ENCODE data around the gene GDPD5.
A peak's percentile ranks its signal among the peaks of the same experiment; 100 is the strongest.

The GDPD5 gene

DNA sequence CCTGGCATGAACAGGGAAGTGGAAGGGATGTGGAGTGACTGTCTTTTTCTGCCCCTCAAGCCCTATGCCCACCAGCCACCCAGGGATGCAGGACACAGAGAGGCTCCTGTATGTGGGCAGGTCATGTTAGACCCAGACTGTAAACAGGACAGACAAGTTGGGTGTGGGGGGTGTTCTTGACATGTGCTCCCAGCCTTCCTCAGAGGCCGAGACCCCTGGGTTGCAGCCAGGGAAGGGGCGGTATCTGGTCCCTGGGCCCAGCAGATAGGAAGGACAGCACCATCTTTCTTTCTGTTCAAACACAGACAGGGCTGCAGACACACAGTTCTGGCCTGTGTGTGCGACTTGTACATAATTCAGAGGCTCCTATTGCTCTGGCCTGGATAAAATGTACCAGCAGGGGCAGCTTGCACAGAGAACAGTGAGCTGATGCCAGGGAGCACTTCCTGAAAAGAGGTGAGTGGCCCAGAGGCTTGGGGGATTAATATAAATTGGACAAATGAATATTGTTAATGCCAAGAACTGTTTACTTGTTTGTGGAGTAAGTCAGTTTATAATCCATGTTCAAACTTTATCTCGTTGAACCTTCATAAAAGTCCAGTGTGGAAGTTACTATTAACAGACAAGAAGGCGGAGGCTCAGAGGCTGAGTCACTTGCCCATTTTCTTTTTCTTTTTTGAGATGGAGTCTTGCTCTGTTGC, 16.6 kb downstream of the GDPD5 start:
- Histone ChIP-seq H3K36me3 (ENCODE audit: control insufficient read depth in 2 of 2, insufficient read depth in 2 of 2, low read length in 2 of 2) (no peaks in the 10 kb centered on the region), H3K9me3 (ENCODE audit: control insufficient read depth in 2 of 2, low read length in 2 of 2) (no peaks in the 10 kb centered on the region), H3K4me1 (ENCODE audit: control insufficient read depth, insufficient read depth, low read length) (peaks cover 5% of the 10 kb centered on the region), H3K27me3 (ENCODE audit: control insufficient read depth in 1 of 2, insufficient read depth in 2 of 2, low read length in 2 of 2) (no peaks in the 10 kb centered on the region), H3K4me3 (ENCODE audit: low read length in 2 of 2) (no peak overlapping the region), H3K9ac (ENCODE audit: low read length in 2 of 2) (no peak overlapping the region), H3K27ac (ENCODE audit: low read length) (no peak overlapping the region)

DNA sequence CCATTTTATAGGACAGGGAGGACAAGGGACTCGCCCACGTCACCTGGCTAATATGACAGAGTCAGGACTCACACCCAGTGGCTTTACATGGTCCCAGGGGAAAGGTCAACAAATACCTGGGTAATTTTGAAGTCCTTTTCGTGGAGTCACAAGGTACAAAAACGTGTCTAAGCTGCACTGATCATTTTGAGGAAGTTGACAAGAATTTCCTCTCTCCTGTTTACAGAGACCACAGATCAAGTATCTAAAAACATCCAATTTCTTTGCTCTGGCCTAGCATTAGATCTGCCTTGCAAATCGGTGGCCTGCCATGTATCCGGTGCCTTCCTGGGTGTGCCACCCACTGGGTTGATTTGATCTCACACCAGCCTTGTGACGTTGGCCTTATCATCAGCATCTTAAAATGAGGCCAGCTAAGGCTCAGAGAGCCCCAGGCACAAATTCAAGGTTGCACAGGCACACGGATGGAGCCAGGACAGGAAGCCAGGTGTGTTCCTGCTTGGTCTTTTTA, 17.6 kb downstream of the GDPD5 start:
- no peak overlapping the region for H3K27ac ChIP-seq (ENCODE audit: low read length)
- H3K4me3 ChIP-seq (ENCODE audit: low read length in 2 of 2) = no peak overlapping the region
- H3K36me3 ChIP-seq (ENCODE audit: control insufficient read depth in 2 of 2, insufficient read depth in 2 of 2, low read length in 2 of 2) = no peaks in the 10 kb centered on the region
- no peak overlapping the region for H3K9ac ChIP-seq (ENCODE audit: low read length in 2 of 2)
- H3K4me1 ChIP-seq (ENCODE audit: control insufficient read depth, insufficient read depth, low read length) = peaks cover 5% of the 10 kb centered on the region
- no peaks in the 10 kb centered on the region for H3K27me3 ChIP-seq (ENCODE audit: control insufficient read depth in 1 of 2, insufficient read depth in 2 of 2, low read length in 2 of 2)
- H3K9me3 ChIP-seq (ENCODE audit: control insufficient read depth in 2 of 2, low read length in 2 of 2) = no peaks in the 10 kb centered on the region

DNA sequence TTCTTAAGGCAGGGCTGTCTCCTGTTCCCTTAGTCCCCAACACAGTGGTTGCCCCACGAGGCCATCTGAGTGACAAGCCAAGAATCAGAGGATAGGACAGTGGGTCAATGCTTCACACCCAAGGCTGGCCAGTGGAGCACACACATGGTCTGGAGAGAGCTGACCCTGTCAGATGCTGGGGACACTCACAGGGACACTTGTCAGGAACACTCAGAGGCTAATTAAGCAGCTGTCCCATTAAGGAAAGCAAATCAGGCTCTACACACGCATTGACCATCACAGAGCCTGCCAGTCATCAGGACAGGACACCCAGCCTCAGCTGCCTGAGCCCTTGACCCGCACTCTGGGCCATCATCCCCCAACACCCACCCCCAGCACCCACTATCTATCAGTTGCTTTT, 18.2 kb downstream of the GDPD5 start:
- H3K27me3 ChIP-seq (ENCODE audit: control insufficient read depth in 1 of 2, insufficient read depth in 2 of 2, low read length in 2 of 2) = no peaks in the 10 kb centered on the region
- H3K9ac ChIP-seq (ENCODE audit: low read length in 2 of 2) = no peak overlapping the region
- H3K9me3 ChIP-seq (ENCODE audit: control insufficient read depth in 2 of 2, low read length in 2 of 2) = no peaks in the 10 kb centered on the region
- peaks cover 5% of the 10 kb centered on the region for H3K4me1 ChIP-seq (ENCODE audit: control insufficient read depth, insufficient read depth, low read length)
- H3K4me3 ChIP-seq (ENCODE audit: low read length in 2 of 2) = no peak overlapping the region
- H3K27ac ChIP-seq (ENCODE audit: low read length) = no peak overlapping the region
- no peaks in the 10 kb centered on the region for H3K36me3 ChIP-seq (ENCODE audit: control insufficient read depth in 2 of 2, insufficient read depth in 2 of 2, low read length in 2 of 2)

DNA sequence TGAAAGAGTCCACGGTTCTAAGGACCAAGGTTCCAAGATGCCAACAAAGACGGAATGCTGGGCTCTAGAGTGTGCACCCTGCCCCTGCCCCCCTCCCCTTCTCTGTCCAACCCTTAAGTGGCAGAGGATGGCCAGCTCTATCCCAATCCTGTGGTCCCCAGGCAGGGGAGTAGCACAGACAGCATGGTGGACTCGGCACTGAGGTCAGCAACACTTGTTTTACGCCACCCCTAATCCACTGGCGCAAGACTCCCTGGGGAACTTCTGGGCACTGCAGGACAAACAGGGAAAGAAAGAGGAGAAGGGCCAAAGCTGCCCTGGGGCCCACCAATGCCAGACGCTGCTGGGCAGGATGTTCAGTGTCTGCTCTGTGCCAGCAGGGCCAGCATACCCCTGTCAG, 18.9 kb downstream of the GDPD5 start:
- H3K4me1 ChIP-seq (ENCODE audit: control insufficient read depth, insufficient read depth, low read length) = peaks cover 5% of the 10 kb centered on the region
- H3K27ac ChIP-seq (ENCODE audit: low read length) = no peak overlapping the region
- no peak overlapping the region for H3K9ac ChIP-seq (ENCODE audit: low read length in 2 of 2)
- H3K27me3 ChIP-seq (ENCODE audit: control insufficient read depth in 1 of 2, insufficient read depth in 2 of 2, low read length in 2 of 2) = no peaks in the 10 kb centered on the region
- H3K9me3 ChIP-seq (ENCODE audit: control insufficient read depth in 2 of 2, low read length in 2 of 2) = no peaks in the 10 kb centered on the region
- no peak overlapping the region for H3K4me3 ChIP-seq (ENCODE audit: low read length in 2 of 2)
- H3K36me3 ChIP-seq (ENCODE audit: control insufficient read depth in 2 of 2, insufficient read depth in 2 of 2, low read length in 2 of 2) = no peaks in the 10 kb centered on the region

DNA sequence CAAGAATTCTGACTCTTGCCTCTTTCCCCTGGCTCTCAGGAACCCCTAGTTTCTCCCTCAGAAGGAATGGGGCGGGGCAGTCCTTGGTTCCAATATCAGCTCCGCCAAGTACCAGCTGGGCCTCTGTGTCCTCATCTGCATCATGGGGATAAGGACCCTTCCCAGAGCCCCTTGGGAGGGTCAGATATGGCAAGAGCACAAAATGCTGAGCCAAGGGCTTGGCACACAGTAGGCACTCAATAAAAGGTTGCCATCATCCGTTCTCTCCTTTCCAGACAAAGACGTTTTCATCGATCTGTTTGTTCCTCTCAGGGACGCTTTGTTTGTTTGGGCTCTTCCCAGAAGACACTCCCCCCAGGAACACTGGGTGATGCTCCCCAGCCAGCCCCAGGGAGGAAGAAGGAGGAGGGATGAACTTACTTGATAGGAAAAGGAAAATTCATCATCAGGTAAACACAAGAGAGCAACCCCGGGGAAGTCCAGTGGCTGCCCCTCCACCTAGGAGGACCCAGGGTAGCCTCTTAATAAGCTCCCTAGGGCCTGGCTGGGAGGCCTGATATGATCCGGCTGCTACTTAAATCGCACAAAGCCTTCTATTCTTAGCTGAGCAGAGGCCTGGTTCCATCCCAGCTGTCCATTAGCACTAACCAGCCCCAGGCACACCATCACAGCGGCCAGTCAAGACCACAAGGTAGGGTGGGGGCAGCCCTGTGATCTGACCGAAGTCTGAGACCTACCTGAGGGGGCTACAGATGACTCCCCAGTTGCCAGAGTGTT, 19.6 kb downstream of the GDPD5 start:
- H3K27me3 ChIP-seq (ENCODE audit: control insufficient read depth in 1 of 2, insufficient read depth in 2 of 2, low read length in 2 of 2) = no peaks in the 10 kb centered on the region
- peak overlapping the region in 1 of 2 donors; percentile 8 for H3K4me3 ChIP-seq (ENCODE audit: low read length in 2 of 2)
- no peaks in the 10 kb centered on the region for H3K36me3 ChIP-seq (ENCODE audit: control insufficient read depth in 2 of 2, insufficient read depth in 2 of 2, low read length in 2 of 2)
- H3K9me3 ChIP-seq (ENCODE audit: control insufficient read depth in 2 of 2, low read length in 2 of 2) = no peaks in the 10 kb centered on the region
- H3K27ac ChIP-seq (ENCODE audit: low read length) = no peak overlapping the region
- H3K9ac ChIP-seq (ENCODE audit: low read length in 2 of 2) = no peak overlapping the region
- peaks cover 2% of the 10 kb centered on the region for H3K4me1 ChIP-seq (ENCODE audit: control insufficient read depth, insufficient read depth, low read length)

DNA sequence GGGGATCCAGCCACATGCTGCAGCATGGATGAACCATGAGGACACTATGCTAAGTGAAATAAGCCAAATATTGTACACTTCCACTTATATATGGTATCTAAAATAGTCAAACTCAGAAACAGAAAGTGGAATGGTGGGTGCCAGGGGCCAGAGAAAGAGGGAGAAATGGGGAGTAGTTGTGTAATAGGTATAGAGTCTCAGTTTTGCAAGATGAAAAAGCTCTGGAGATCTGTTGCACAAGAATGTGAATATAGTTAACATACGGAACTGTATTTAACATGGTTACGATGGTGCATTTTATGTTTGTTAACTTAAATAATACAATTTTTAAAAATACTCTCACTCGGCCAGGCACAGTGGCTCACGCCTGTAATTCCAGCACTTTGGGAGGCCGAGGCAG, 21.2 kb downstream of the GDPD5 start:
- Histone ChIP-seq H3K4me3 (ENCODE audit: low read length in 2 of 2) (no peak overlapping the region), H3K9me3 (ENCODE audit: control insufficient read depth in 2 of 2, low read length in 2 of 2) (no peaks in the 10 kb centered on the region), H3K27ac (ENCODE audit: low read length) (no peak overlapping the region), H3K36me3 (ENCODE audit: control insufficient read depth in 2 of 2, insufficient read depth in 2 of 2, low read length in 2 of 2) (no peaks in the 10 kb centered on the region), H3K4me1 (ENCODE audit: control insufficient read depth, insufficient read depth, low read length) (peaks cover 7% of the 10 kb centered on the region), H3K27me3 (ENCODE audit: control insufficient read depth in 1 of 2, insufficient read depth in 2 of 2, low read length in 2 of 2) (no peaks in the 10 kb centered on the region), H3K9ac (ENCODE audit: low read length in 2 of 2) (no peak overlapping the region)

DNA sequence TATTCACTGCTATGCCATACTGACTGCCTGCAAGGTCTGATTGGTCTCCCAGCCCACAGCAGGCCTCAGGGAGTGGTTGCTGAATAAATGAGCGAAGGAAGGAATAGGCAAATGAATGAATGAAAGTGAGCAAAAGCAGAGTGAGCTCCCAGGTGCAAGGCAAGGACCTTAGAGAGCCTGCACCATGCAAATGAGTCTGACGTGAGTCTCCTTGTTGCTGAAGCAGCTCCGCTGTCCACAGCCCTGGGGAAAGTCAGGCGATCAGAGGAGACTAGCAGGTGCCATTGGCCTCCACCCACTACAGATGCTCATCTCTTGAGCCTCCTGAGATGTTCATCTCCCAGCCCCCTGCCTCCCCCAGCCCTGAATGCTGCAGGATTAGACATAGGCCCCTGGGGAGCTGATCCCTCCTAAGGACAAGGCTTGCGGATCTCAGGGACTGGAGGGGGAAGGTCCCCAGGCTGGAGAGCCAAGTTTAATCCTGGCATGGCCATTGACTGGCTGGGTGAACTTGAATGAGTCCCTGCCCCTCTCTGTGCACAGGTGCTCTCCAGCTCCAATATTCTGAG, 22.1 kb downstream of the GDPD5 start:
- no peak overlapping the region for H3K4me3 ChIP-seq (ENCODE audit: low read length in 2 of 2)
- H3K9ac ChIP-seq (ENCODE audit: low read length in 2 of 2) = no peak overlapping the region
- no peaks in the 10 kb centered on the region for H3K9me3 ChIP-seq (ENCODE audit: control insufficient read depth in 2 of 2, low read length in 2 of 2)
- no peaks in the 10 kb centered on the region for H3K27me3 ChIP-seq (ENCODE audit: control insufficient read depth in 1 of 2, insufficient read depth in 2 of 2, low read length in 2 of 2)
- H3K4me1 ChIP-seq (ENCODE audit: control insufficient read depth, insufficient read depth, low read length) = peaks cover 10% of the 10 kb centered on the region
- H3K36me3 ChIP-seq (ENCODE audit: control insufficient read depth in 2 of 2, insufficient read depth in 2 of 2, low read length in 2 of 2) = no peaks in the 10 kb centered on the region
- H3K27ac ChIP-seq (ENCODE audit: low read length) = no peak overlapping the region

DNA sequence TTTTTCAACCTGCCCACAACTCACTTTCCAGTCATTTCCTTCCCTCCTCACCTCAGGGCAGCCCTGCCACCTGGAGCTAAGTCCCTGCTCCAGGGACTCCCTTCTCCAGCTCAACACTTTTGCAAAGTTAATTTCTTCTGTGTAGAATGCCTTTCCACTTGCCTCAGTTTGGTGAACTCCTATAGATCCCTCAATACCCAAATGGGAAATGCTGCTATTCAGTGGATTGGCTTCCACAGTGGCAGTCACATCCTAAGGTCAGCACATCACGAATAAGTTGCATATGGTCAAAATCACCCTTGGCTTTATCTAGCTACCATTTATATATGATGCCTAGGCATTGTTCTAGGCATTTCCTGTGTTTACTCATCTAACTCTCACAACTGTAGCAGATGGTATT, 23.6 kb downstream of the GDPD5 start:
- H3K4me3 ChIP-seq (ENCODE audit: low read length in 2 of 2) = no peak overlapping the region
- no peaks in the 10 kb centered on the region for H3K9me3 ChIP-seq (ENCODE audit: control insufficient read depth in 2 of 2, low read length in 2 of 2)
- no peak overlapping the region for H3K9ac ChIP-seq (ENCODE audit: low read length in 2 of 2)
- no peaks in the 10 kb centered on the region for H3K27me3 ChIP-seq (ENCODE audit: control insufficient read depth in 1 of 2, insufficient read depth in 2 of 2, low read length in 2 of 2)
- H3K4me1 ChIP-seq (ENCODE audit: control insufficient read depth, insufficient read depth, low read length) = peaks cover 10% of the 10 kb centered on the region
- no peak overlapping the region for H3K27ac ChIP-seq (ENCODE audit: low read length)
- no peaks in the 10 kb centered on the region for H3K36me3 ChIP-seq (ENCODE audit: control insufficient read depth in 2 of 2, insufficient read depth in 2 of 2, low read length in 2 of 2)

DNA sequence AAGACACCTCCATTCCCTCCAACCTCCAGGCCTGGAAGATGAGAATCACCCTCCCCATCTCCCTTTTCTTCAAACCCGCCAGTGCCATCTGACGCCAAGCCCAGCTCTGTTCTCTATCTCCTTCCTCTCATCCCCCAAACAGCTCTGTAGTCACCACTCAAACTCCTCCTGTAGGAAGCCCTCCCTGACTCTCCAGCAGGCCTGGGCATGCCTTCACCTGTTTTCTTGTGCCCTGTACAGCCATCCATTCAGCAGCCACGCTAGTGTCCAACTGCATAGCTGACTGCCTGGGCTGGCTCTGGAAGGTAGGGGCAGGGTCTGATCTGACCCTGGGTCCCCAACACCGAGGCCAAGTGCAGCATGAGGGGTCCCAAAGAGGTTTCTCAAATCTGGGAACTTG, 25.0 kb downstream of the GDPD5 start:
- Histone ChIP-seq H3K36me3 (ENCODE audit: control insufficient read depth in 2 of 2, insufficient read depth in 2 of 2, low read length in 2 of 2) (no peaks in the 10 kb centered on the region), H3K9me3 (ENCODE audit: control insufficient read depth in 2 of 2, low read length in 2 of 2) (no peaks in the 10 kb centered on the region), H3K27me3 (ENCODE audit: control insufficient read depth in 1 of 2, insufficient read depth in 2 of 2, low read length in 2 of 2) (no peaks in the 10 kb centered on the region), H3K27ac (ENCODE audit: low read length) (no peak overlapping the region), H3K9ac (ENCODE audit: low read length in 2 of 2) (no peak overlapping the region), H3K4me3 (ENCODE audit: low read length in 2 of 2) (no peak overlapping the region), H3K4me1 (ENCODE audit: control insufficient read depth, insufficient read depth, low read length) (peaks cover 7% of the 10 kb centered on the region)

DNA sequence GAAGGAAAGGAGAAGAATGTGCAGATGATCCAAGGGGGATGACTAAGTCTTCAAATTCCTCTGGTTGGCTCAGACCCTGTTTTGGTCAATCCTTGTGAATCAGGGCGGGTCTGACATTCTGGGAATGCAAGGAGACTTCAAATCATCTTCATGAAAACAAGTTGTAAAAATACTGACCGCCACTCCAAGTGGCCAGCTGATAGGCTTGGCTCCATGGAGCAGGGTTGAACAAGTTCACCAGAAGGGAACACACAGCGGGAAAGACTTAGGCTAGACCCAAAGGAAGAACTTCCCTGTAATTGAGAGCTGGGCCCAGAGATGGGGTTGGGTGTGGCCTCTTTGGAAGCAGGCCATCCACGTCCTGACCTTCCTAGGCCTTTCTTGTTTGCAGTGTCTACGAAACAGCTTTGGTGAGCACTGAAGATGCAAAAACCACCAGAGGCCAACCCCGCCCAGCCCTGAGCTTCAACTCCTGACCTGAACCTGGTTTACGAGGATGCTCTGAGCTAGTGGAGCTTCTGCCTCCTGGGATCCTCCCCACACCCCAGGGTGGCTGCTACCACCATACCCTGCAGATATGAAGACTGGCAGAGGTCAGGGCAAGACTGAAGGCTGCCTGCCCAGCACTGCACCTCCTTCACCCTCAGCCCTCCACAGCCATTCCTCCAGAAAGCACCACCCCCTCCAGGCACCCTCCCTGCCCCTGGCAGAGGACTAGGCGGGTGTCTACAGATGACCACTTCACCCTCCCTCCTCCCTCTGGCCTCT, 26.1 kb downstream of the GDPD5 start:
- no peak overlapping the region for H3K9ac ChIP-seq (ENCODE audit: low read length in 2 of 2)
- no peaks in the 10 kb centered on the region for H3K27me3 ChIP-seq (ENCODE audit: control insufficient read depth in 1 of 2, insufficient read depth in 2 of 2, low read length in 2 of 2)
- H3K4me3 ChIP-seq (ENCODE audit: low read length in 2 of 2) = no peak overlapping the region
- H3K9me3 ChIP-seq (ENCODE audit: control insufficient read depth in 2 of 2, low read length in 2 of 2) = no peaks in the 10 kb centered on the region
- no peaks in the 10 kb centered on the region for H3K36me3 ChIP-seq (ENCODE audit: control insufficient read depth in 2 of 2, insufficient read depth in 2 of 2, low read length in 2 of 2)
- H3K27ac ChIP-seq (ENCODE audit: low read length) = no peak overlapping the region
- H3K4me1 ChIP-seq (ENCODE audit: control insufficient read depth, insufficient read depth, low read length) = peaks cover 7% of the 10 kb centered on the region

Measured in stomach smooth muscle (tissue), 2 donors.